ENCODE results near the gene EIF3A. TPM values are rescaled to one million over a fixed set of nuclear protein-coding genes. Genes with fewer than 3 reads are reported as not detected.

The EIF3A gene
- total and polyA plus RNA-seq, 9 of the 15 experiments (the other 6 are each of a cell fraction or from before 2014, with no cell fraction given), result 19.6 to 163 (median 102) TPM

GRCh38 chr10:119095640-119096039, 15.0 kb upstream of the EIF3A start:
- TF ChIP-seq ZNF668 (CRISPR knock-in tag; IDR thresholded peaks at IDR 0.05), result no peak
- TF ChIP-seq RBM25 (IDR thresholded peaks at IDR 0.05; ENCODE audit: low read depth, low read length, severe bottlenecking), result peak; percentile 45
- Histone ChIP-seq H4K20me1 (replicated peaks; ENCODE audit: control insufficient read depth, insufficient read depth, low read length) (no peaks in the 10 kb centered on the region), H3K36me3 (ENCODE audit: control insufficient read depth, insufficient read depth, low read length) (no peaks in the 10 kb centered on the region), H3K79me2 (ENCODE audit: control insufficient read depth, insufficient read depth, low read length) (no peaks in the 10 kb centered on the region), H3K4me2 (ENCODE audit: insufficient read depth, low read length) (no peak overlapping the region), H2AFZ (ENCODE audit: low read depth, low read length) (no peak overlapping the region), H3K9me3 (replicated peaks; ENCODE audit: control insufficient read depth, insufficient read depth, low read depth, low read length) (no peaks in the 10 kb centered on the region), H3K4me1 (replicated peaks in 1 of 2; ENCODE audit: control insufficient read depth in 2 of 2, insufficient read depth in 2 of 2, low read length in 2 of 2) (peaks cover 14 to 17% of the 10 kb centered on the region in 2 experiments; a peak in 4 of 5 replicates), H3K9ac (ENCODE audit: insufficient read depth in 1 of 2, low read depth in 2 of 2, low read length in 2 of 2) (no peak overlapping the region), H3K27me3 (ENCODE audit: control insufficient read depth in 2 of 2, insufficient read depth in 2 of 2, low read length in 2 of 2) (no peaks in the 10 kb centered on the region), H3K27ac (ENCODE audit: extremely low read depth, low read depth, low read length) (no peak overlapping the region), H3K4me3 (no peak overlapping the region), H3K9me1 (ENCODE audit: control insufficient read depth, insufficient read depth, low read length) (no peaks in the 10 kb centered on the region)
- intact Hi-C loops (cut with micrococcal nuclease), result no loop called here
- no TSS peak for BruUV-seq (replicated peaks)
- no peak for FAIRE-seq
- DNase-seq (ENCODE audit: extremely low read depth in 1 of 4, low spot score in 3 of 4), result no peak
- ChIA-PET CTCF (ENCODE audit: low intra/inter-chr PET ratio) (no interaction called here), POLR2A (interaction anchor here (0.6 to 0.7 kb wide), 4 partner anchors 11 to 733 kb away, joined by 3 to 4 read pairs (median 3); no protein-coding TSS in a partner anchor)
- in situ Hi-C loops (cut with MboI), result no loop called here
- ATAC-seq, result no peak
- 60% methylated on average over 3 of the region's 4 CpGs for WGBS (ENCODE audit: insufficient coverage, low coverage, missing lambda C conversion rate)

DNA sequence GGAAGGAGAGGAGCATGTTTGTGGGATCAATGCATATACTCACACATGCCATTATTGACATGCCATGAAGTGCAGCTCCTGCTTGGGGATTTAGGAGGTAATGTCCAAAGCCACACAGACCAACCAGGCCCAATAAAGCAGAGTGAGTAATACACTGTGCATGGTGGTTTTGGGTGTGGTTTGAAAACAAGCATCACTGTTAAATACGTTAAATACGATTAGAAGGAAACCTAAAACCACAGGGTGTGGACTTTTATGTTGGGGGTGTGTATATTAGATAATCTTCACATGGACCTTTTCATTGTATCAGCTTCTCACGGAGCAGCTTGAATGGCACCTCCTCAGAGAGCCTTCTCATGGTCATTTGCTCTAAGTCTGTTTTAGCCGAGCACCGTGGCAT, 10.4 kb upstream of the EIF3A start:
- DNase-seq (ENCODE audit: extremely low read depth in 1 of 4, low spot score in 3 of 4) (peak in 3 of 4 experiments; percentile 12 to 78 (median 73)), ATAC-seq (peak; percentile 92), FAIRE-seq (peak; percentile 94)
- no TSS peak for BruUV-seq (replicated peaks)
- Histone ChIP-seq H4K20me1 (replicated peaks; ENCODE audit: control insufficient read depth, insufficient read depth, low read length) (no peaks in the 10 kb centered on the region), H3K9ac (ENCODE audit: insufficient read depth in 1 of 2, low read depth in 2 of 2, low read length in 2 of 2) (no peak overlapping the region), H3K79me2 (ENCODE audit: control insufficient read depth, insufficient read depth, low read length) (no peaks in the 10 kb centered on the region), H3K27ac (ENCODE audit: extremely low read depth, low read depth, low read length) (0 out of 3 replicates have a peak overlapping the region, but pooled peaks have one; percentile 26), H3K4me3 (no peak overlapping the region), H3K4me2 (ENCODE audit: insufficient read depth, low read length) (peak overlapping the region; percentile 16; the same call in 1 of the 2 replicates), H3K4me1 (replicated peaks in 1 of 2; ENCODE audit: control insufficient read depth in 2 of 2, insufficient read depth in 2 of 2, low read length in 2 of 2) (peaks cover 18 to 23% of the 10 kb centered on the region in 2 experiments; a peak in 4 of 5 replicates), H3K9me1 (ENCODE audit: control insufficient read depth, insufficient read depth, low read length) (no peaks in the 10 kb centered on the region), H3K27me3 (ENCODE audit: control insufficient read depth in 2 of 2, insufficient read depth in 2 of 2, low read length in 2 of 2) (no peaks in the 10 kb centered on the region), H3K9me3 (replicated peaks; ENCODE audit: control insufficient read depth, insufficient read depth, low read depth, low read length) (no peaks in the 10 kb centered on the region), H2AFZ (ENCODE audit: low read depth, low read length) (0 out of 2 replicates have a peak overlapping the region, but pooled peaks have one; percentile 2), H3K36me3 (ENCODE audit: control insufficient read depth, insufficient read depth, low read length) (no peaks in the 10 kb centered on the region)
- intact Hi-C loops (cut with micrococcal nuclease), result no loop called here
- ChIA-PET POLR2A (interaction anchor here (1.4 to 1.8 kb wide), 2 partner anchors 10 to 14 kb away, joined by 5 to 8 read pairs; partner anchors contain the start of genes DENND10 and EIF3A), CTCF (ENCODE audit: low intra/inter-chr PET ratio) (no interaction called here)
- 5% methylated on average over 5 of the region's 5 CpGs for WGBS (ENCODE audit: insufficient coverage, low coverage, missing lambda C conversion rate)
- in situ Hi-C loops (cut with MboI), result no loop called here
- no peak for TF ChIP-seq HOXB6 (CRISPR knock-in tag; IDR thresholded peaks at IDR 0.05; ENCODE audit: borderline replicate concordance)
- no peak for TF ChIP-seq ZNF609 (CRISPR knock-in tag; IDR thresholded peaks at IDR 0.05; ENCODE audit: borderline replicate concordance)
- no peak for TF ChIP-seq CC2D1A (IDR thresholded peaks at IDR 0.05)
- TF ChIP-seq, protein P1, sequence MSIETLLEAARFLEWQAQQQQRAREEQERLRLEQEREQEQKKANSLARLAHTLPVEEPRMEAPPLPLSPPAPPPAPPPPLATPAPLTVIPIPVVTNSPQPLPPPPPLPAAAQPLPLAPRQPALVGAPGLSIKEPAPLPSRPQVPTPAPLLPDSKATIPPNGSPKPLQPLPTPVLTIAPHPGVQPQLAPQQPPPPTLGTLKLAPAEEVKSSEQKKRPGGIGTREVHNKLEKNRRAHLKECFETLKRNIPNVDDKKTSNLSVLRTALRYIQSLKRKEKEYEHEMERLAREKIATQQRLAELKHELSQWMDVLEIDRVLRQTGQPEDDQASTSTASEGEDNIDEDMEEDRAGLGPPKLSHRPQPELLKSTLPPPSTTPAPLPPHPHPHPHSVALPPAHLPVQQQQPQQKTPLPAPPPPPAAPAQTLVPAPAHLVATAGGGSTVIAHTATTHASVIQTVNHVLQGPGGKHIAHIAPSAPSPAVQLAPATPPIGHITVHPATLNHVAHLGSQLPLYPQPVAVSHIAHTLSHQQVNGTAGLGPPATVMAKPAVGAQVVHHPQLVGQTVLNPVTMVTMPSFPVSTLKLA (conservative IDR thresholded peaks at IDR 0.05), result peak; percentile 34 to 70; a peak in 2 of 4 replicates

All from K562 (cell line).